Left cardiac atrium (tissue), 4 donors: ENCODE measurements around the gene ANKRD13A. TPM values are rescaled to one million over a fixed set of nuclear protein-coding genes. Genes with fewer than 3 reads are reported as not detected.

ENCODE experiments used
- ATAC-seq, 2 donors: fragments of 200-7000 bp; cut with Tn5 transposase; one replicate each; pipeline ENCODE4 v1.9.1; 2020; ENCODE audit warnings: mild to moderate bottlenecking in 2 of 2, moderate library complexity in 2 of 2
- DNase-seq: peaks from one replicate; pipeline ENCODE4 v3.0.0-alpha.2; 2020
- intact Hi-C, 2 donors: fragments of 100-400 bp; cut with DNase I; formaldehyde crosslinking; loops; one replicate each; pipeline versions ENCODE4 v1.14.1 to v1.15.1; 2022 to 2023
- long read RNA-seq: library from polyadenylated mRNA; unstranded; transcript quantifications from one replicate; pipeline ENCODE4 v2.0.0, GENCODE V29; 2021
- total RNA-seq, 2 donors: library from RNA; stranded (reverse); fragmentation: NEBNext Ultra II Directional; extraction: Animal tissue kit (Norgen Biotek cat#: 25700); gene quantifications; one replicate each; pipeline ENCODE4 v1.2.1, GENCODE V29; 2021
- donor health status: DM: no; HTN: yes; CAD: no.
- donor health status: DM: no; HTN: yes; CAD: no; lungs with severe emphysema.
- donor health status: DM: yes; HTN: yes; CAD: no.
- donor health status: Dilated cardiomyopathy.

The ANKRD13A gene
- 10 to 100 TPM; 18.7 to 20.4 TPM for total RNA-seq
- long read RNA-seq, full-length matches to known transcripts = 3 of 9 reads
- long read RNA-seq, partial matches to known transcripts = 1 of 9 reads
- long read RNA-seq, other reads (novel, unspliced or antisense) = 5 of 9 reads

GRCh38 chr12:109998904-109999648 lies at the start of gene ANKRD13A:
Gene ANKRD13A, plus strand, starts transcription at chr12:109999430. Its CDS starts 259 bp downstream, at chr12:109999689.
- ATAC-seq = peak; percentile 87 to 88
- peak; percentile 91 for DNase-seq
- intact Hi-C loops = no loop called here

- DNase-seq = no peak
- intact Hi-C loops = no loop called here
- ATAC-seq = no peak
These were observed 48.6 kb upstream of the ANKRD13A start for GRCh38 chr12:109950625-109951024.

DNA sequence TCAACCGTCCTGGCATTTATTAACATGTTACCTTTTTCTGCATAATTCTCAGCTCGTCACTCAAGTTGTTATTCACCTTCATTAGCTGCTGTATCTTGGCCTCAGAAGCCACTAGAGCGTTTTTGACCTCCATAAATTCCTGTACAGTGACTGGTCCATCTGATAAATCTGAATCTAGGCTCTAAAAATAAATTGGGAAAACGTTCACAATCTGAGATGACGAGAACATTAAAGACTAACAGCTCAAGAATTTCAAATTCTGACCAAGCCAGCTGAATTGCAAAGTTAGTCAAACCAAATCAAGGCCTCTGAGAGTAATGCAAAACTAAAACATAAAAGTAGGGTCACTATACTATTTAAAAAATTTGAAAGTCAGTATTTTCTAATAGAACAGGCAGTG lies 48.1 kb upstream of the ANKRD13A start:
- ATAC-seq = peak; percentile 9 to 62

DNA sequence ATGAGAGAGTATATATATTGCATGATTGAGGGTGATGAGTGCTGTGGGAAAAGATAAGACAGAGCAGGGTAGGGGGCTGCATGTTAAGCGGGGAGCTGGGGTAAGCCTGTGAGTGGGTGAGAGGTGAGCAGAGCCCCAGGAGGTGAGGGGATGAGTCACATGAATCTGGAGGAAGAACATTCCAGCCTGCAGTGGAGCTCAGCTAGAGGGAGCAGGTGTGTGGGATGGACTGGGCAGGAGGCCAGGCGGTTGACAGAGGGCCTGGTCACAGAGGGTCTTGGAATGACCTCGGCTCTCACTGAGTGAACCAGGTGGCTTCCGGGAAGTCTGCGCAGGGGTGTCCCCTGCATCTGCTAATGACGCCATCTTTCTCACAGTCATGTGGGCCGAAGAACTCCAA lies 47.5 kb upstream of the ANKRD13A start:
- peak; percentile 29 to 84 for ATAC-seq
- intact Hi-C loops = no loop called here
- DNase-seq = peak; percentile 61

More for the DNA sequence above, 48.1 kb upstream of the ANKRD13A start:
- intact Hi-C loops = no loop called here
- DNase-seq = no peak

DNA sequence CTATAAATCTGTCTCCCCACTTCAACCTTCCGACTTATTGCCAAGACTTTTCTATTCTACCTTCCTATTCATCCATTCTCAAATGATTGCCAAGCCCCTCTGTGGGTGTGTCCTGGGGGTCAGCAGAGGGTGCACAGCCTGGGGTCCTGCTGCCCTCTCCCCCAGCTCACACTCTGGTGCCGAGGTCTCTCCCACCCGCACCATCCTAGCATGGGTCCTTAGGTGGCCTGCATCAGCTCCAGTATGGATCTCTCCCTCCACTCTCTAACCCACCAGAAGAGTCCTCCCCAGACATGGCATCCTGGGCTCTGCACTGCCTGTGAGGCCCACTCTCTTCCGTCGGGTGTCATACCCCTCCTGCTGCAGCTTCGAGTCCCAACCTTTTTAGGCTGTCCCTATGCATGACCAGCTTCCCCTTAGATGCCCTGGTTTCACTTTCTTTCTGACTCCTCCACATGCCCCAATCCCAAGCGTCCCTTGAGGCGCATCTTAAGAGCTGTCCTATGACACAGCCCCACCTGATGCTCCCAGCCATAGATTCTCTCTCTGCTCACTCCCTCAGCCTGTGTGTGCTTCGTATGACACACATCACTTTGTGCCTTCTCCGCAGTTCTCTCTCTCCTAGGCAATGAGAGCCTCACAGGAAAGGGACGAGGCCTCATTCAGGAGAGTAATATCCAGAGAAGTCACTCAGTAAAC lies 46.9 kb upstream of the ANKRD13A start:
- intact Hi-C loops = no loop called here
- DNase-seq (no peak), ATAC-seq (peak; percentile 11 to 12)

DNA sequence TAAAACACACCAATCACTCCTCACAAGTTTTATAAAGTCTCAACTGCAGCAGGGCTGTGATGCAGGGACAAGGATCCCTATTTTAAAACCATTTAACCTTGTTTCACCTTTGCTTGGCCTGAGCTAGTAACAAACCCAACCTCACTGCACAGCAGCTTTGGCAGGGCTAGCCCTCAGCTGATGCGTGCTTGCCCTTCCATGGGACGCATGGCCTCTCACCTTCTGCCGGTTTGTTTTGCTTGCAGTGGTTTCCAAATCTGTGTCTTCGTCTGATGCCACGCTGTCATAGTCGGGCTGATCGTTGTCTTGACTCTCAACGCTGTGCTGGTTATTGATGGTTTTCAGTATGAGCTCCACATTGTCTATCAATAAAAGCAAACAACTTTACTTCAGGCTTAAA lies 46.4 kb upstream of the ANKRD13A start:
- intact Hi-C loops = no loop called here
- ATAC-seq (peak in 1 of 2 donors; percentile 12), DNase-seq (no peak)

DNA sequence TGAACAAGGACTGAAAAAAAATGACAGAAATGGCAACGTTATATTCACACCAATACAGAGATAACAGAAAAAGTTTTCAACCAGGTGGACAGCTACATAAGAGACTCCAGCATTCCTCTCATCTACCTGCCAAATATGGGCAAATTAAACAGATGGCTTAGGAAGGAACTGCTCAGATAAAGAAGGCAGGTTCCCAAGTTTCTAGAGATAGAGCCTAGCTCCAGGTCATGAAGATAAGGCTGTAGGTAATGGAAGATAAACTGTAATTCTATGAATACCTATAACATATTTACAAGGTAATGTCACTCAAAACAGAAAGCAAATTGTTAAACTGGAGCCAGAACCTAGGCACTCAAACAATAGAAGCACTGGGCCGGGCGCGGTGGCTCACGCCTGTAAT lies 45.6 kb upstream of the ANKRD13A start:
- intact Hi-C loops = no loop called here
- ATAC-seq (no peak), DNase-seq (no peak)

GRCh38 chr12:109958374-109958773 lies 40.9 kb upstream of the ANKRD13A start:
- intact Hi-C loops = no loop called here
- no peak for ATAC-seq
- no peak for DNase-seq

GRCh38 chr12:109959411-109960093 lies 39.7 kb upstream of the ANKRD13A start:
- no peak for DNase-seq
- intact Hi-C loops = no loop called here
- no peak for ATAC-seq

GRCh38 chr12:109961201-109961600 lies 38.0 kb upstream of the ANKRD13A start:
- DNase-seq (peak; percentile 36), ATAC-seq (peak; percentile 60 to 65)
- intact Hi-C loops = no loop called here

GRCh38 chr12:109961612-109962011 lies 37.6 kb upstream of the ANKRD13A start:
- DNase-seq (no peak), ATAC-seq (peak in 1 of 2 donors; percentile 39)
- intact Hi-C loops = no loop called here

DNA sequence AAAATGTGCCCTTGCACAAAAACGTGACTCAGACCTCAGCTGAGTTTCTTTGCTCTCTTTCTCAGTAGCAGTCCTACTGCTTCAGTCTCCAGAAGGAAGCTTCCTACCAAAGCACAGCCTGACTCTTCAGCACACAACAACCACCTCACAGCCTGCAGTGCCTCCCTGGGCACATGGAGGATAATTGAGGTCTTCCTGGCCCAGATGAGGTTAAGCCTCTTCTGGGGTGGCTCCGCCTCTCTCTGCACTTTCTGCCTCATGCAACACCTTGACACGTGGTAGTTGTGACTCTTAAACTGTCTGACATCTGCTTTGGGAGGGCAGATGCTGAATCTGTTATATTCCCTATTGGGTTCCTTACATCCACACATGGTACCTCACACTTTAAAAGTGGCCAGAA lies 36.8 kb upstream of the ANKRD13A start:
- ATAC-seq = peak in 1 of 2 donors; percentile 13
- no peak for DNase-seq
- intact Hi-C loops = no loop called here

DNA sequence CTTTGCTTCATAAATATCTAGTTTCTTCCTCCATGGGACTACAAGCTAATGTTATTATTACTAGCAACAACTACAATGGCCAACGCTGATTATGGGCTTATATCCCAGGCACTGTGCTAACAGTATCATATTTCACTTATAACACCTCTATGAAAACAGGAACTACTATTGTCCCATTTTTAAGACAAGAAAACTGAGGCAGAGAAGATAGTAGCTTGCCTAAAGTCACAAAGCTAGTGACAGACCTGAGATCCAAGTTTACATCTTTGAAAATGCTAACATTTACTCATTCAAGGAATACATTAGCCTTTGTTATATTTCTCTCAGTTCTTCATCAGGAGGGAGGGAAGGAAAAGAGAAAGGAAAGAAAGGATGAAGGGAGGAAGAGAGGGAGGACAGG lies 35.9 kb upstream of the ANKRD13A start:
- intact Hi-C loops = no loop called here
- no peak for ATAC-seq
- DNase-seq = no peak

- intact Hi-C loops = no loop called here
- ATAC-seq = peak; percentile 75 to 93
- peak; percentile 36 for DNase-seq
These were observed 35.3 kb upstream of the ANKRD13A start for GRCh38 chr12:109963743-109964429.

- ATAC-seq (no peak), DNase-seq (no peak)
- intact Hi-C loops = no loop called here
These were observed 32.7 kb upstream of the ANKRD13A start for GRCh38 chr12:109966546-109966945.

GRCh38 chr12:109967383-109968031 lies 31.7 kb upstream of the ANKRD13A start:
- ATAC-seq = no peak
- no peak for DNase-seq
- intact Hi-C loops = no loop called here

- intact Hi-C loops = no loop called here
- no peak for DNase-seq
- ATAC-seq = no peak
These were observed 31.2 kb upstream of the ANKRD13A start for GRCh38 chr12:109968032-109968420.

DNA sequence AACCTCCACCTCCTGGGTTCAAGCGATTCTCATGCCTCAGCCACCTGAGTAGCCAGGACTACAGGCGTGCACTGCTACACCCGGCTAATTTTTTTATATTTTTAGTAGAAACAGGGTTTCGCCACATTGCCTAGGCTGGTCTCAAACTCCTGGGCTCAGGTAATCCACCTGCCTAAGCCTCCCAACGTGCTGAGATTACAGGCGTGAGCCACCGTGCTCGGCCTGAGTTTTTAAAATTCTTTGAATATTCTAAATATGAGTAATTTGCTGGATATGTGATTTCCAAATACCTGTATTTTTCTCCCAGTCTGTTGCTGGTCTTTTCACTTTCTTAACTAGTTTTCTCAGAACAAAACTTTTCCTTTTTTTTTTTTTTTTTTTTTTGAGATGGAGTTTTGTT lies 30.4 kb upstream of the ANKRD13A start:
- no peak for ATAC-seq
- DNase-seq = no peak
- intact Hi-C loops = no loop called here

- ATAC-seq = no peak
- DNase-seq = no peak
- intact Hi-C loops = no loop called here
These were observed 26.4 kb upstream of the ANKRD13A start for GRCh38 chr12:109972821-109973220.
